ENCODE data around the gene BMP6. TPM values are rescaled to one million over a fixed set of nuclear protein-coding genes. Genes with fewer than 3 reads are reported as not detected.

The BMP6 gene
- polyA plus RNA-seq, 1 experiment = 0.77 TPM

DNA sequence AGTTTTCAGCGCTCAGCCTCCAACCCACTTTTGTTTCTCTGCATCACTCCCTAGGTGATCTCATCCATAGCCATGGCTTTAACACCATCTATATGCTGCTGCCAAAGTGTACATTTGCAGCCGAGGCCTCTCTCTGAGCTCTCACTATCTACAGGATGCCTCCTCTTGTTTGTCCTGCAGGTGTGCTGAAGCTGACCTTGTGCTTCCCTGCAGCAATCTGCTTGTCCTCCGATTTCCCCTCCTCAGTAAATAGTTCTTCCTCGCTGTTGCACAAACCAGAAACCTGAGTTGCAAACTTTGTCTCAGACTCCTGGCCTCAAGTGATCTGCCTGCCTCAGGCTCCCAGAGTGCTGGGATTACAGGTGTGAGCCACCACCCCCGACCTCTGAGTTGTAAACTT is 188.4 kb downstream of the BMP6 start:
- H3K4me3 ChIP-seq (ENCODE audit: low read depth, low read length) = no peak overlapping the region
- TF ChIP-seq, protein P1, sequence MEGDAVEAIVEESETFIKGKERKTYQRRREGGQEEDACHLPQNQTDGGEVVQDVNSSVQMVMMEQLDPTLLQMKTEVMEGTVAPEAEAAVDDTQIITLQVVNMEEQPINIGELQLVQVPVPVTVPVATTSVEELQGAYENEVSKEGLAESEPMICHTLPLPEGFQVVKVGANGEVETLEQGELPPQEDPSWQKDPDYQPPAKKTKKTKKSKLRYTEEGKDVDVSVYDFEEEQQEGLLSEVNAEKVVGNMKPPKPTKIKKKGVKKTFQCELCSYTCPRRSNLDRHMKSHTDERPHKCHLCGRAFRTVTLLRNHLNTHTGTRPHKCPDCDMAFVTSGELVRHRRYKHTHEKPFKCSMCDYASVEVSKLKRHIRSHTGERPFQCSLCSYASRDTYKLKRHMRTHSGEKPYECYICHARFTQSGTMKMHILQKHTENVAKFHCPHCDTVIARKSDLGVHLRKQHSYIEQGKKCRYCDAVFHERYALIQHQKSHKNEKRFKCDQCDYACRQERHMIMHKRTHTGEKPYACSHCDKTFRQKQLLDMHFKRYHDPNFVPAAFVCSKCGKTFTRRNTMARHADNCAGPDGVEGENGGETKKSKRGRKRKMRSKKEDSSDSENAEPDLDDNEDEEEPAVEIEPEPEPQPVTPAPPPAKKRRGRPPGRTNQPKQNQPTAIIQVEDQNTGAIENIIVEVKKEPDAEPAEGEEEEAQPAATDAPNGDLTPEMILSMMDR (IDR thresholded peaks at IDR 0.05; ENCODE audit: low read depth, low read length) = no peak
- DNase-seq (ENCODE audit: low read depth, low spot score) = no peak
- H3K9me3 ChIP-seq (ENCODE audit: control insufficient read depth, insufficient read depth, low read length) = no peaks in the 10 kb centered on the region
- H3K27ac ChIP-seq (ENCODE audit: low read depth, low read length) = no peak overlapping the region
- ChIA-PET CTCF (interaction anchor here (0.6 kb wide), 1 partner anchor 283 kb away, joined by 4 read pairs; no protein-coding TSS in a partner anchor), POLR2A (no interaction called here)
- peaks cover 3% of the 10 kb centered on the region for H3K27me3 ChIP-seq (ENCODE audit: control insufficient read depth, insufficient read depth, low read length)

DNA sequence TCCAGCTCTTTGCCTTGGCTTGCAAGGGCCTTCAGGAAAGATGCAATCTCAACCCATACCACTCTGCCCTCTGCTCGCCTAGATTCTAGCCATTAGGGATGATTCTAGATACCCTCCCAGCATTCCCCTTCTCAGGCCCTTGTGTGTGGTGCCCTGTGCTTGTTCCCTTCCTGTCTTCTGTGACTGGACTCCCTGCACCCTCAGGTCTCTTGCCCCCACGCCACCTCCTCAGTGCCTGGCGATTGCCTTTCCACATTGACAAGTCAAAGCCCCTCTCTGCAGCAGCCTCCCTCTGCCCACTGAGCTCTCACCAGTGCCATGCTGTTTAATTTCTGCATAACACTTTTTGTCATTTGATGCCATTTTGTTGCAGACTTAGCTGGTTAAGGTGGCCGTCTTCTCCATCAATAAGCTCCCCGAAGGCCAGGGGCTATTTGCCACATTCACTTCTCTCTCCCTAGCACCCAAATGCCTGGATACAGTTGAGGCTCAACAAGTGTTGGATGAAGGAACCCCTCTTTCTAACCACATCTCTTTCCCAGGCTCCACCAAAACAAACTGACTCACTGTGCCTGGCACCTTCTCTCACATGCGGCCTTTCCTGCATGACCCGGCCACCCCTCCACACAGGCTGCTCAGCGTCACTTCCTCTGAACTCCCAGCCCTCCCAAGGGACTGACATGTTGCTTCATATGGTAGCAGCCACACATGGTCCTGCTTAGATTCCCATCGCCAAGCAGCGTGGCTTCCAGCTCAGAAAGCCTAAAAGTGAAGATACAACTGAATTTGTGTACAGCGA is 189.3 kb downstream of the BMP6 start:
- CTCF ChIA-PET = no interaction called here
- Histone ChIP-seq H3K27me3 (ENCODE audit: control insufficient read depth, insufficient read depth, low read length) (peaks cover 5% of the 10 kb centered on the region), H3K4me3 (ENCODE audit: low read depth, low read length) (no peak overlapping the region), H3K27ac (ENCODE audit: low read depth, low read length) (no peak overlapping the region), H3K9me3 (ENCODE audit: control insufficient read depth, insufficient read depth, low read length) (no peaks in the 10 kb centered on the region)
- POLR2A ChIA-PET = no interaction called here
- DNase-seq (ENCODE audit: low read depth, low spot score) = no peak
- TF ChIP-seq, protein P1 (IDR thresholded peaks at IDR 0.05; ENCODE audit: low read depth, low read length) = no peak

DNA sequence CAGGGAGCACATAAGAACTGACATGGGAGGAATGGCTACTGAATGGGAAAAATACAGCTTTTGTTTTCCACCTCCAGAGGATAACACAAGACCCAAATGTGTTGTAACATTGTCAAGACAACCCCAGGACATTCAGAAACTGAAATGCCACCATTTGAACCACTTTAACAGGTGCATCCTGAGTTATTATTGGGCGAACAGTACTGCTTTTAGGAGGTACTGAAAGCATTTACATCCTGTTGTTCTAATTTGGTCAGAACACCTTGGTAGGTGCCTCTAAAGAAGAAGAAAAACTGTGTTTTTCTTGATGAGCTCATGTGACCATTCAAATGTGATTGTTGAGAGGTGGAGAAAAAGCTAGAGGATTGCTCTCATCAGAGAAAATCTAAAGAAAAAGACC is 191.1 kb downstream of the BMP6 start:
- DNase-seq (ENCODE audit: low read depth, low spot score) = no peak
- H3K4me3 ChIP-seq (ENCODE audit: low read depth, low read length) = no peak overlapping the region
- CTCF ChIA-PET = interaction anchor here (1.2 to 1.4 kb wide), 2 partner anchors 142 to 194 kb away, joined by 5 read pairs; no protein-coding TSS in a partner anchor
- TF ChIP-seq, protein P1 (IDR thresholded peaks at IDR 0.05; ENCODE audit: low read depth, low read length) = no peak
- no peak overlapping the region for H3K27ac ChIP-seq (ENCODE audit: low read depth, low read length)
- H3K9me3 ChIP-seq (ENCODE audit: control insufficient read depth, insufficient read depth, low read length) = no peaks in the 10 kb centered on the region
- POLR2A ChIA-PET = no interaction called here
- peaks cover 5% of the 10 kb centered on the region for H3K27me3 ChIP-seq (ENCODE audit: control insufficient read depth, insufficient read depth, low read length)

DNA sequence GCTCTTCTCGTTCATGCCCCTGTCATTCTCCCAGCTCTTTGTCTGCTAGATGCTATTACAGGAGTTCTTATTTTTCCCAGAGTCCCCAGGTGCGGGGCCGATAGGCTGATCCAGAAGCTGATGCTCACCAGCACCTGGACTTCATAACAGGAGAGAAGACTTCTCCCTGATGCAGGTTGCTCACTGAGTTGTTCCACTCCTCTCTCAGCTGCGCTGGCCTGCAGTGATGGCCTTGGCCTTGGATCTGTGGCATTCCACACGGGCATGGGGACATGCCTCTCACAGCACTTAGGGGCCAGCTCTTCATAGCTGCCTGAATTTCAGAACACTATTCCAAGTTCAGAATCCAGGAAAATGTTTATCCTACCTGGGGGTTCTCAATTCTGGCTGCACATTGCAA is 191.8 kb downstream of the BMP6 start:
- DNase-seq (ENCODE audit: low read depth, low spot score) = no peak
- TF ChIP-seq, protein P1 (IDR thresholded peaks at IDR 0.05; ENCODE audit: low read depth, low read length) = no peak
- no peak overlapping the region for H3K4me3 ChIP-seq (ENCODE audit: low read depth, low read length)
- ChIA-PET POLR2A (no interaction called here), CTCF (interaction anchor here (1.2 to 1.4 kb wide), 3 partner anchors 75 to 195 kb away, joined by 4 to 5 read pairs (median 5); no protein-coding TSS in a partner anchor)
- H3K27ac ChIP-seq (ENCODE audit: low read depth, low read length) = no peak overlapping the region
- no peaks in the 10 kb centered on the region for H3K9me3 ChIP-seq (ENCODE audit: control insufficient read depth, insufficient read depth, low read length)
- peaks cover 5% of the 10 kb centered on the region for H3K27me3 ChIP-seq (ENCODE audit: control insufficient read depth, insufficient read depth, low read length)

DNA sequence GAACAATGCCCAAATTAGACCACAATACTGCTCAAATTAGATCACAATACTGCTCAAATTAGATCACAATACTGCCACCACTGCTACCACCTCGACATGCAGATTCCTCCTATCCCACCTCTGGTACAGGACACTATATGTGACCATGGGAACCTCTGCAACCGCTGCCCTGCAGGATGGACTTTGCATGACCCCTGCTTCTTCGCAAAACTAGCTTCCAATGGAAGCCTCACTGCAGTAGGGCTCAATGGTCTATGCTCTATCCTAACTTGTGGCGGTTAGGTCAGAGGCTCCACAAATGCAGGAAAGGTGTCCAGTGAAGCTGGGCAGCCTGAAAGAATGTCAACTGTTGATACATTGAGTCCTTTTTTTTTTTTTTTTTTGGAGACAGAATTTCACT is 192.5 kb downstream of the BMP6 start:
- no peak for DNase-seq (ENCODE audit: low read depth, low spot score)
- H3K27ac ChIP-seq (ENCODE audit: low read depth, low read length) = no peak overlapping the region
- peaks cover 2% of the 10 kb centered on the region for H3K27me3 ChIP-seq (ENCODE audit: control insufficient read depth, insufficient read depth, low read length)
- ChIA-PET POLR2A (no interaction called here), CTCF (interaction anchor here (0.7 to 1.4 kb wide), 3 partner anchors 8 to 141 kb away, joined by 4 to 5 read pairs (median 4); no protein-coding TSS in a partner anchor)
- no peaks in the 10 kb centered on the region for H3K9me3 ChIP-seq (ENCODE audit: control insufficient read depth, insufficient read depth, low read length)
- no peak overlapping the region for H3K4me3 ChIP-seq (ENCODE audit: low read depth, low read length)
- TF ChIP-seq, protein P1 (IDR thresholded peaks at IDR 0.05; ENCODE audit: low read depth, low read length) = no peak

Data from AG04450 (cell line).